Stimulated activated CD4-positive, alpha-beta T cell treated with anti-CD3 and anti-CD28 coated beads, Interleukin-12 subunit alpha, Interleukin-12 subunit beta, amount 100 ng/mL, for 24 hours (primary cell): ENCODE data around the gene KRAS.

Experiments
- DNase-seq, 2 experiments: peaks; one replicate each; pipeline ENCODE4 v3.0.0-alpha.2; 2020; ENCODE audit warnings: low read depth in 2 of 2

KRAS gene

DNA sequence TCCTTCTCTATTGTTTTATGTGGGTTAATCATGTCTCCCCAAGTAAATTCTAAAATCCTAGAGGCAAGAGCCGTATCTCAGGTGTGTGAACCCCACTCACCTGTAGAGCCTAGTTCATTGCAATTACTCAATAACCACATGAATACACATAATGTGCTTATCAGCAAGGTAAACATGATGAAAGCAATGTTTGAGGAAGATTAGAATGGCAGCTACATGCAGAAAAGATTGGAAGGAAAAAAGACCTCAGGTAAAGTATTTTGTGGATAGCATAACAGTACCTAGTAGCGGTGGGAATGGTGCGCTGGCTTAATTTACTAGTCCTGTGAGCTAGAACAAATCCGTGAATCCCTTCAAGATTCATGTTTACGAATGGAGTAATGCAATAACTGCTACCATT is 5.3 kb upstream of the KRAS start:
- no peak for DNase-seq

GRCh38 chr12:25254271-25254880 is 3.6 kb upstream of the KRAS start:
- no peak for DNase-seq

- DNase-seq: no peak
Observed at GRCh38 chr12:25253371-25254068, 2.8 kb upstream of the KRAS start.

GRCh38 chr12:25252946-25253345 is 2.2 kb upstream of the KRAS start:
- DNase-seq: no peak

- no peak for DNase-seq
Observed at GRCh38 chr12:25251769-25252168, 1.0 kb upstream of the KRAS start.

GRCh38 chr12:25249931-25250738 is 594 bp downstream of the KRAS start:
- peak; percentile 10 to 31 for DNase-seq

DNA sequence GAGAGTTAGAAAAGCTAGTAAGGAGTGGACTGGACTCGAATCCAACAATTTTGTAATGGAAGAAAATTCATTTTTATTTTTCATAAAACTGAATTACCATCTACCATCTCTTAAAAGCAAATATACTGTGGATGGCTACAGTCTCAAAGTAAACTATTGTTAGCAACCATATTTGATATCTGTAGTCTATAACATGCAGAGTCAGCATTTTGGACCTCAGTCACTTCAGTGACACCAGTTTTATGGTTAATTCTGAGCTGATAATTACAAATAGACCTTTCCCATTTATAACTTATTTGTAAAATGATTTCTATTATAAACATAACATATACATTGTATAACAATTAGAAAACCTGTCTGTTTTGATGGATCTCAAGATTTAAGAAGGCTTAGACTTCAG is 2.0 kb downstream of the KRAS start:
- DNase-seq: no peak

GRCh38 chr12:25248137-25248536 is 2.6 kb downstream of the KRAS start:
- no peak for DNase-seq

DNA sequence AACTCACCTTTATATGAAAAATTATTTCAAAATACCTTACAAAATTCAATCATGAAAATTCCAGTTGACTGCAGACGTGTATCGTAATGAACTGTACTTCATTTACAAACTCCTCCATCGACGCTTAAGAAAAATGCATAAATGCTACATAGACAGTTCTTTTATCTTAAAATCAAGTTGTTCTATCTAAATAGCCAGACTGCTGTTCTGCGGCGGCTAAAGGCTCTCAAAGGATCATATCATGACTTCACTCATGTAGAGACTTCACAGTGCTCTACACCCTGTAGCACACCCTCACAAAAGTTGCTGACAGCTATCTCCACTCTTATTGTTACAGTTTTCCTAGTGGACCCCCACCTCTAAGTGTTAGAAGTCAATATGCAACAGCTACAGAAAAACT is 5.2 kb downstream of the KRAS start:
- no peak for DNase-seq

DNA sequence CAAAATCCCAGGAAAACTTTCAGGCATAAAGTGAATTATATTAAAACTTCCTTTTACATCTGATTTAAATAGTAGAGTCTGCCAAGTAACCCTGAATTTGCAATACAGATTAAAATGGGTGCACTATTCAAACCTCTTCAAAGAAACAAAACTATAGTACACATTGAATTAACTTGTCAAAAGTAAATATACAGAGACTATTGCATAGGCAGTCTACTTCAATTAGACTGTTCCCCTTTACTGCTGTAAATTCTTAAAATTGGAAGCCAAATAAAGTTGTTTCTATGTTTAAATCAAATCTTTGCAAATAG is 7.1 kb downstream of the KRAS start:
- no peak for DNase-seq

- no peak for DNase-seq
Observed at GRCh38 chr12:25242981-25243679, 7.6 kb downstream of the KRAS start.

- DNase-seq: no peak
Observed at GRCh38 chr12:25241167-25242020, 9.3 kb downstream of the KRAS start.

DNA sequence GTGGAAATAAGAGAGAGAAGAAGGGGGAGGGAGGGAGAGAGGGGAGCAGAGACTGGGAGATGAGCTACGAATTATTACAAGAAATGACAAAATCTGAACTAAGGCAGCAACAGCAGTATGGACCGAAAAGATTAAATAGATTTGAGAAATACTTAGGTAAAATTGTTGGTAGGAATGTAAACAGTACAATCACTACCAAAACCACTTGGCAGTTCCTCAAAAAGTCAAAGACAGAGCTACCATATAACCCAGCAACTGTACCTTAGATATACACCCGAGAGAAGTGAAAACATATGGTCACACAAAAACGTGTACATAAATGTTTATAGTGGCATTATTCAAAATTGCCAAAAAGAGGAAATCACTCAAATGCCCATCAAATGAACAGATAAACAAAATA is 14.1 kb downstream of the KRAS start:
- DNase-seq: no peak

DNA sequence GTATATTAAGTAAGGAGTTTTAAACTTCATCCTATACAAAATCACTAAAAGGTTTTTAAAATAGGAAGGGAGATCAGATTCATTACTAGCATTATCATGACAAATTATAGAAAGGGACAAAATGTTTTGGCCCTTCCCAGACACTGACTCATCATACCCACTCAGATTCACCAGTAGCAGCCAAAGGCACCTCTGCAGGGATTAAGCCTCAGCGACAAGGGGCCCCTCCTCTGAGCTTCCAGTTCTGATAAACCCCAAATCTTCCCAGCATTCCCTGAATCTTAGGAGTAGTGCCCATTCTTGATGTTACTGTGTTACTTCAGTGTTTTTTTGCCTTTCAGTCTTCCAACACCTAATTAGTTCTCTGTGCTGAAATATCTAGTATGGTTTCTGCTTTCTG is 14.5 kb downstream of the KRAS start:
- no peak for DNase-seq

- DNase-seq: no peak
Observed at GRCh38 chr12:25213338-25213737, 37.4 kb downstream of the KRAS start.

DNA sequence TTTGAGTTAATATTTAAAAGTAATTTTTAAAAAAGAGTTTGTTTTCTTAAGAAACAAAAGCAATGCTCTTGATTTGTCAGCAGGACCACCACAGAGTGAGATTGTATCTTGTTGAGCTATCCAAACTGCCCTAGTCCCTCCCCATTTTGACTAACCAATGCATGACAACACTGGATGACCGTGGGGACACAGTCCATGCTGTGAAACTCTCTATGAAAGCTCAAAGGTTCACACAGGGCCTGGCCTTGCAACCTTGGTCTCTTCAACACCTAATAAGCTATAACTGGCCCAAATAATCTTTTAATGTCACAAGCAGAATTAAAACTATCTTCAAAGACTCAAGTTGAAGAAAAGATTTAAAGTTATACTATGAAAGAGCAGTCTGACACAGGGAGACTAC is 42.2 kb downstream of the KRAS start:
- DNase-seq: no peak

DNA sequence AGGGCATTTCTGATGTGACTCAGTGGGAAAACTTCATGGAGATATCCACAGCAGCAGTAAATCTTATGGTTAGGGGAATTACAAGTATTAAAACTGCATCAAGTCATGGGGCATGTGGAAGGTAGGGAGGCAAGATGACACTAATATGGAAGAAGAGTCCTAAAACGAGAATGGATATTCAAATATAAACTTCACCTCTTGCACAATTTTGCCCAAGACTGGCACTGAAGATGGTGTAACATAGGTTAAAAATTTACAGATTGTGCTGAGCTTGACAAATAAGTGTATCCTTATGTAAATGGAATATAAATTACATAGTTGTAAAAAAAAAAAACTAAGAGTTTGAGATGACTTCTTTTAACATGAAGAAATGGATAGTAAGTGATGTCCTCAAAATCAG is 42.9 kb downstream of the KRAS start:
- DNase-seq: no peak

DNA sequence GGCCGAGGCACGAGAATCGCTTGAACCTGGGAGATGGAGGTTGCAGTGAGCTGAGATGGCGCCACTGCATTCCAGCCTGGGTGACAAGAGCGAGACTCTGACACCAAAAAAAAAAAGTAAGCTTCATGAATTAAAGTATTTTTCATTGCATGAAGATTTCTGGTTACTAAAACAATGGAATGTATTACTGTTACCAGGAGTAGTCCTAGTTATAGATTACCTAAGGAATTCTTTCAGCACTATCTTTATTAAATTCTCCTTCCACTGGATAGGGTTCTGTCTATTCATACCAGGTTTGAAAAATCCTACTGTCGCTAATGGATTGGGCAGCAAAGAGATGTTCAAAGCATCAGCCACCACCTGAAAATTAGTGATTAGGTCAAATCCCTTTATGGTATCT is 43.3 kb downstream of the KRAS start:
- DNase-seq: no peak

DNA sequence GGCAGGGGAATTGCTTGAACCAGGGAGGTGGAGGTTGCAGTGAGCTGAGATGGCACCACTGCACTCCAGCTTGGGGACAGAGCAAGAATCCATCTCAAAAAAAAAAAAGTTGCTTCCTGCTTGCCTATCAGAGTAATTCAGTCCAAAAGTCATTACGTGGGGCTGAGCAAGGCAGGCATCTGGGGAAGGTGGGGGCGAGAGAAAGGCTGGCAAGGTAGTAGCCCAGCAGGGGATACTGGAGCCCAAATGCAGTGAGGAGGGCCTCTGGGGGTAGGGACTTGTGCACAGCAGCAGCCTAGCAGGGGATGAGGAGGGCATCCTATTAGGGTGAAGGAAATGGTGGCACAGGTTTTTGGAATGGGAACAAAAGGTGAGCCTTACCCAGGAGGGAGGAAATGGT is 48.6 kb downstream of the KRAS start:
- DNase-seq: no peak

DNA sequence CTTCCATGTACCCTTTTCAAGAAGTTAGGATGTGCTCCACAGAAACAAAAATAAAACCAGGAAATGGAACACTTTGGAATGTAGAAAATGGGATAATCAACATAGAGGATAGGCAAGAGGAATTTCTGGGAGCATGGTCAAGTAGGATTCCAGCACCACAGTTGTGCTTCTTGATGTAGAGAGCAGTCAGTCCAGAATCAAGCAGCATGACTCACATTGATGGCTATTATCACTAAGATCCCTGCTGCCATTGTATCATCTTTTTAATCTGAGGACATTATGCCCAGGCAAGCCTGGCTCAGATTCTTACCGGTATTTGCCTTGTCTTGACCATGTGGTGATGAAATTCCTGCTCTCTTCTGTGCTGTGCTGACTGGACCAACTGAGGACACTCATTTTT is 50.0 kb downstream of the KRAS start:
- DNase-seq: no peak

DNA sequence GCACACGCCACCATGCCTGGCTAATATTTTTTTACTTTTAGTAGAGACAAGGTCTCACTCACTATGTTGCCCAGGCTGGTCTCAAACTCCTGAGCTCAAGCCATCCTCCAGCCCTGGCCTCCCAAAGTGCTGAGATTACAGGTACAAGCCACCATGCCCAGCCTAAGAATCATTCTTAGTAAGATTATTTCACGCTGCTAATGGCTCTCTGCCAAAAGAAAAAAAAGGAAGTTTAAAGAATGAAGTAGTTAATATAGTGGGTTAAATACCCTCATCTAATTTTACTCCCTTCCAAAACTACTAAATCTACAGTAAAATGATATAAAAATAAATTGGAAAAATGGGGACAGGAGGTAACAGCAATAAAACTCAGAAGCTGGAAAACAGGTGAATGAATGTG is 53.1 kb downstream of the KRAS start:
- no peak for DNase-seq
